ENCODE results near the gene ATG16L1. TPM values are rescaled to one million over a fixed set of nuclear protein-coding genes. Genes with fewer than 3 reads are reported as not detected.

Gene ATG16L1
- polyA plus RNA-seq, 3 donors: 22.2 to 23.6 (median 22.3) TPM

- DNase-seq (ENCODE audit: low read depth in 3 of 3, low spot score in 2 of 3): no peak
Observed at GRCh38 chr2:233258211-233258610, 6.7 kb downstream of the ATG16L1 start.

DNA sequence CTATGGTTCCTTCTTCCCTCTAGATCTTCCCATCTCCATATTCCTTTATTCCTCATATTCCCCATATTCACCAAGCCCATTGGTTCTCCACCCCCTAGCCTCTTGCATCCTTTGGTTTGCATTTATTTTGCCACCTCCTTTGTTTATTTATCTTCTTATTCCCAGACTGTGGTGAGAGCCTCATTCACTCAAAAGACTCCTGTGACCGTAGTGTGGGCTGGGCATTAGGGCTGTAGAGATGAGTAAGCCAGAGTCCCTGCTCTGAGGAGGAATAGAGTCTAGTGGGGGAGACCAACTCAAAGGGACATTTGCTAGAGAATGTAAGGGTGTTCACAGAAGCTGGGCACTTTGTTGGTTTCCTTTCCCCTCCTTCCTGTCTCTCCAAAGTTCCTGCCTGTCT lies 8.3 kb downstream of the ATG16L1 start:
- no peak for DNase-seq (ENCODE audit: low read depth in 3 of 3, low spot score in 2 of 3)

GRCh38 chr2:233260661-233261060 lies 9.2 kb downstream of the ATG16L1 start:
- no peak for DNase-seq (ENCODE audit: low read depth in 3 of 3, low spot score in 2 of 3)

GRCh38 chr2:233261819-233262555 lies 10.5 kb downstream of the ATG16L1 start:
- no peak for DNase-seq (ENCODE audit: low read depth in 3 of 3, low spot score in 2 of 3)

DNA sequence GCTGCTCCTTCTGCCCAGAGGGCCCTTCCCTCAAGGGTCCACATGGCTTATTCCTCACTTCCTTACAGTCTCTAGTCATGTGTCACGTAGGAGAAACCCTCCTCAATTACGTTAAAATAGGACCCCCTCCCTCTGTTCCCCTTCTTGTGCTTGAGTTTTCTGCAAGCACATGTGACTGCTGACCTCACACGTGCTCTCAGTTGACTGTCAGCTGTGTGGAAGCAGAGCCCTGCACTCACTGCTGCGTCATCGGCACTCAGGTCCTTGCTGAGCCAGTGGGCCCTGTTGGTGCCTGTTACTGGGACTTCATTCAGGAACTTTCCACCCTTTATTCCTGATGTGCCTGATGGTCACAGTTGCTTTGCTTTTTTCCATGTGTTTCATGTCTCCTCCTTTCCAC lies 11.1 kb downstream of the ATG16L1 start:
- no peak for DNase-seq (ENCODE audit: low read depth in 3 of 3, low spot score in 2 of 3)

GRCh38 chr2:233263045-233263570 lies 11.6 kb downstream of the ATG16L1 start:
- no peak for DNase-seq (ENCODE audit: low read depth in 3 of 3, low spot score in 2 of 3)

- no peak for DNase-seq (ENCODE audit: low read depth in 3 of 3, low spot score in 2 of 3)
Observed at GRCh38 chr2:233264667-233265066, 13.2 kb downstream of the ATG16L1 start.

DNA sequence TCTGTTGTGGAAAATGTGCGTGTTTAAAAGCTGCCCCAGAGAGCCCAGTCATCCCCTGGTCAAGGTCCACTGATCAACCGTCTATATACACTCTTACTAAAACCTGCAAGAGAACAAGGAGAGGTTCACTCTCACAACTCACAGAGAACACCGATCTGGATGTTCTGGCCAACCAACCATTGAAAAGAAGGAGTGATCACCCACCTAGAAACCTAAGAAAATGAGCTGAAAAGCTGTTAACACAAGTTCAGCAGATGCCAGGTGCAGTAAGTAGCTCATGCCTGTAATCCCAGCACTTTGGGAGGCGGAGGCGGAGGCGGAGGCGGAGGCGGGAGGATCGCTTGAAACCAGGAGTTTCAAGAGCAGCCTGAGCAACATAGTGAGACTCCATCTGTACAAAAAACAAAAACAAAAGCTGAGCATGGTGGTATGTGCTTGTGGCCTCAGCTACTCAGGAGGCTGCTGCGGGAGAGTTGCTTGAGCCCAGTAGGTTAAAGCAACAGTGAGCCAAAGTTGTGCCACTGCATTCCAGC lies 14.5 kb downstream of the ATG16L1 start:
- DNase-seq (ENCODE audit: low read depth in 3 of 3, low spot score in 2 of 3): no peak

GRCh38 chr2:233266481-233266880 lies 15.0 kb downstream of the ATG16L1 start:
- no peak for DNase-seq (ENCODE audit: low read depth in 3 of 3, low spot score in 2 of 3)

- no peak for DNase-seq (ENCODE audit: low read depth in 3 of 3, low spot score in 2 of 3)
Observed at GRCh38 chr2:233267516-233268245, 16.2 kb downstream of the ATG16L1 start.

- DNase-seq (ENCODE audit: low read depth in 3 of 3, low spot score in 2 of 3): no peak
Observed at GRCh38 chr2:233270366-233270765, 18.9 kb downstream of the ATG16L1 start.

GRCh38 chr2:233270951-233271350 lies 19.5 kb downstream of the ATG16L1 start:
- DNase-seq (ENCODE audit: low read depth in 3 of 3, low spot score in 2 of 3): no peak

- no peak for DNase-seq (ENCODE audit: low read depth in 3 of 3, low spot score in 2 of 3)
Observed at GRCh38 chr2:233271693-233272092, 20.2 kb downstream of the ATG16L1 start.

DNA sequence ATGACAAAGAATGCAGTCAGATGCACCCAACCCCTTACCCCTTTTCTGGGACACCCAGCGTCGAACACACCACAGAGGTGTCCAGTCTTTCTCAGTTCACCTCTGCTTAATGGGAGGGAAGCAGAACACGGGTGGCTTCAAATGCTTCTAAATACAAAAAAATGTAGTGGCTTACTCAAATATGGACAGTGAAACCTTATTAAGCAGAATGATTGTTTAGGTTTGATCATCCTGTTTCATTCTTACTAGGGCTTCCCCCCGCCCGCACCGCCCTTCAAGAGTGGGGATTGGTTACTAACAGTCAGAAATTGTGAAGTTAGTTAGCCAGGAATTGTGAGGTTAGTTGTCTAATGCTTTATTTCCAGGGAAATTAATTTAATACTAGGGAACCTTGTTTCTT lies 21.6 kb downstream of the ATG16L1 start:
- DNase-seq (ENCODE audit: low read depth in 3 of 3, low spot score in 2 of 3): no peak

GRCh38 chr2:233275223-233275622 lies 23.8 kb downstream of the ATG16L1 start:
- DNase-seq (ENCODE audit: low read depth in 3 of 3, low spot score in 2 of 3): no peak

- DNase-seq (ENCODE audit: low read depth in 3 of 3, low spot score in 2 of 3): no peak
Observed at GRCh38 chr2:233278921-233279320, 27.4 kb downstream of the ATG16L1 start.

DNA sequence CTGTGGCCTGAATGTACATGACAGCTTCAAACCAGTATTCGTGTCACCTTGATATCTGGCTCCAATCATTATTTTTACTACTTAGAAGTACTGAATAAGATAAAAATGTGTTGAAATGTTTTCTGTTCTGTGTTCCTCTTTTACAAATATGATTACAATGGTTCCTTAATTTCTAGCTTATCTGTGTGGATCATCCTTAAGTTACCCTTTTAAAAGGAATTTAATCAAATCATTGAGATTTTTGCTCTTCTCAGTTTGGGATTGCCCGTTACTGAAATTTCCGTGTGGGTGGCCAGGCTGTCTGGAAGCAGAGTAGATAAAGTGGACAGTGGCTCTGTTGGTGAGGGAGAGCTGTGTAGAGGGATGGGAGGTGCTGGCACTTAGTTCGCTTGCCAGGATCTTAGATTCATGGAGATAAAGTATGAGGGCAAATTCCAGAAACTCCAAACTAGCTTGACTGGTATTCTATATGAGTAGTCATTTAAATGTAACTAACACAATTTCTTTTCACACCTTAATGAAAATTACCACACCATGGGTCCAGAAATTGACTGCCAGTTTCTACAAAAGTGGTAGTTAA lies 28.7 kb downstream of the ATG16L1 start:
- DNase-seq (ENCODE audit: low read depth in 3 of 3, low spot score in 2 of 3): no peak

DNA sequence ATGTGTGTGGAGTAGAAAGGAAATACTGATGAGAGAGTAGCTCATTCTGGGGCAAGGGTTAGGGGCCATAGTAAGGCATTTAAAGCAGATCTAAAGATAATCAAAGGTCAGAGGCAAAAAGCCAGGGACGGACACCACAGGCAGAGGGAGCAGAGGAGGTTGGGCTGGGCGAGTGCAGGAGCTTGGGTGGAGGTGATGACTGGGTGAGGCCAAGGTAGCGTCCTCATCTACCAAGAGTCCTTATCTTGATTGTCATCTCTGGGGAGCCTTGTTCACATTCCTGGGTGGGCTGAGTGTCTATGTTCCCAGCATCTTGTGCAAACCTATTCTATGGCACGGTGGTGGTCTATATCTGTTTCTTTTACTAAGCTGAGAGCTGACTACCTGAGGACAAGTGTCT lies 30.1 kb downstream of the ATG16L1 start:
- no peak for DNase-seq (ENCODE audit: low read depth in 3 of 3, low spot score in 2 of 3)

GRCh38 chr2:233281992-233282603 lies 30.6 kb downstream of the ATG16L1 start:
- DNase-seq (ENCODE audit: low read depth in 3 of 3, low spot score in 2 of 3): no peak

DNA sequence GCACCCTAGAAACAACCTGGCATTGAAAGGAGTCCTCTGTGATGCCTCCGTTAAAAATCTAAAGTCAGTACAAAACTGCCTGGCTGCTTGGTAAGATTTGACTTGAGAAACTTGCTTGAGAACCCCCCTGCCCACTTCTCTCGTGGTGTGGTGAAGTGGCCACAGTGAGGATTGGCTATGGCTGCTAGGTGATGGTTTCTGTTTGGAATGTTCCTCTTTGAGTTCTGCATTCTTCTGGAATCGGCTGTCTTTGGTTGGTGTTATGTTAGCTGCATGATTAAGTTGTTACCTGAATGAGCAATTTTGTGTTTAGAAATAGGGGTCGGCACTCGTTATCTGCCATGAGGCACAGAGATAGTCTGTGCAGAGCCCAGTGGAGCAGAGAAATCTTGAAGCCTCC lies 34.4 kb downstream of the ATG16L1 start:
- DNase-seq (ENCODE audit: low read depth in 3 of 3, low spot score in 2 of 3): no peak

DNA sequence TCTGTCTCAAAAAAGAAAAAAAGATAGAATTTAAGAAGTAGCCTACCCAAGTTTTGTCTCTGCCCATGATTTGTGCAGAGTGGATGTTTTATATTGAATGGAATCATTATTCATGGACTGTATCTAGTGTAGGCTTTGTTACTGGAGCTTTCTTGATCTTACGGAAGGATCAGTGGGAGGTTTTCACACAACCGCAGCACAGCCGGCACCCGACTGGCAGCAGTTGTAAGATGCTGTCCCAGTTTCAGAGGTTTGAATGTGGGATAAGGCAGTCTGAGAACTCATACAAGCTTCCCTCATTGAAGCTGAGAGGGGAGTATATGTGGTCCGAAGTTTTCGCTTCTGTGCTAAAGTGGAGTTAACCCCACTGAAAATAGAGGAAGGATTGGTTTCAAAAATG lies 36.4 kb downstream of the ATG16L1 start:
- no peak for DNase-seq (ENCODE audit: low read depth in 3 of 3, low spot score in 2 of 3)

Data from right renal cortex interstitium (tissue), 3 donors.